Stimulated activated CD8-positive, alpha-beta memory T cell treated with anti-CD3 and anti-CD28 coated beads, Interleukin-15, amount 100 ng/mL, for 48 hours (primary cell): ENCODE data around the gene AMFR.
"Not testable (repeated sequence)": the region's sequence is repeated elsewhere in the genome, so short reads cannot be mapped to it uniquely, and the experiment has no call there.

ENCODE experiments used
- DNase-seq, 2 donors: peaks; one replicate each; pipeline ENCODE4 v3.0.0-alpha.2; 2020; ENCODE audit warnings: low read depth in 2 of 2

Gene AMFR

DNA sequence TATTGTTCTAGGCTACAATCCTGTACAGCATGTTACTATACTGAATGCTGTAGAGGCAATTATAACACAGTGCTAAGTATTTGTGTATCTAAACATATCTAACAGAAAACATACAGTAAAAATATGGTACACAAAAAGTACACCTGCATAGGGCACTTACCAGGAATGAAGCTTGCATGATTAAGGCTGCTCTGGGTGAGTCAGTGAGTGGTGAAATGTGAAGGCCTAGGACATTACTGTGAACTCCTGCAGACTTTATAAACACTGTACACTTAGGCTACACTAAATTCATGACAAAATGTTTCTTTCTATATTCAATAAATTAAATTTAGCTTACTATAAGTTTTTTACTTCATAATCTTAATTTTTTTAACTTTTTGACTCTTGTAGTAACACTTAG is 37.1 kb downstream of the AMFR start:
- no peak for DNase-seq

DNA sequence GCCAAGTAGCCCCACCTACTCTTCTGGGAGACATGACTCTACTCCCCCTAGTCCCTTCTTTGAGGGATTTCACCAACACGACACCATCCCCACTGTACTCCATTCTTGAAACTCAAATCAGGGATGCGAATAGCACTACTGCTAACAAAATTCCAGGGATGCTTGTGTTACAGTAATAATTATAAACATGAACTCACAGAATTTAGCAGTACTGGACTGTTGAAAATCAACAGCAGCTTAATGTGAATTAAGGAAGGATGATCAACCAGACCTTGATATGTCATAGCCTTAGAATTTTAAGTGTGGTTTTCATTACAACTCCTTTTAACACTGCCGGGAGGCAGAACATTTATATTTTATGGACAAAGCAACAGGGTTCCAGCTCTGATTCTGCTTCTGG is 37.9 kb downstream of the AMFR start:
- no peak for DNase-seq

DNA sequence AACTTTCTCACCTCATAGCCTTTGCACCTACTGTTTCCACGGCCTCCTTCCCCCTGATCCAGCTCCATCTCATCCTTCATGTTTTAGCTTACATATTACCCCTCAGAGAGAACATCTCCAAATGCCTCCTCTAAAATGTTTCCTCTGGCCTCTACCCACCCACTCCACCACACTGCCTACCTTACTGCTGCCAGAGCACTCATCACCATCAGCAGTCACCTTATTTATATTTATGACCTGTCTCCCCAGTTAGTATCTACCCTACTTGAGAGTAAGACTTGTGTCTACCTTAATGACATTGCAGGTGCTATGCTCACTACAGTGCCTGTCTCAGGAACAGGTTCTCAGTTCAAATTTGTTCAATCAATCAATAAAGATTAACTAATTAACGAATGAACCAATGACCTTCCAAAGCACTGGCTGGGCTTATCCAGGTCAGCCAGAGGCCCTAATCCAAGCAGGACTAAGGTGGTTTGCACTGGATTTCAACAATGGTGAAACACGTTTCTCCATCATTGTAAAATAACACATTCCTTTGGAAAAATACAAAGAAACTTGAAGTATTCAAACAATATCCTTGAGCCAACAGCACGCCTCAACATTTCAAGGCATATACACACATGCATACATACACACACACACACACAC is 41.1 kb downstream of the AMFR start:
- DNase-seq = no peak

DNA sequence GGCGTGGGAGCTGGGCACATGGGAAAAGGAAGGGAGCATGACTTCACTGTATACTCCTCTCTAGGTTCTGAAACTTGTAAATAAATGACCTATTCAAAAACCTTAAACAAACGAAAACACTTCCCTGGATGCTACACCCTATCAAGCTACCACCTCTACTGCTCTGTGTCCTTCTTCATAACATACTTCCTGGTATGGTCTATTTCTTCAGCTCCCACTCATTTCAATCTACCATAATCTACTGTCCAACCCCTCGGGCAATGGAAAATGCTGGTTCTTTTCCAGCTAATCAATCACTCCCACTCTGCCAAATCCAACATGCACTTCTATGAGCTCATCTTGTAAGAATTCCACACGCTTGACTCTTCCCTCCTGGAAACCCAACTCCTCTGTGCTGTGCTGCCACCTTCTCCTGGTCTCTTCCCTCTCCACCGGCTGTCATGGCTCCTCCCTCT is 42.4 kb downstream of the AMFR start:
- no peak for DNase-seq

DNA sequence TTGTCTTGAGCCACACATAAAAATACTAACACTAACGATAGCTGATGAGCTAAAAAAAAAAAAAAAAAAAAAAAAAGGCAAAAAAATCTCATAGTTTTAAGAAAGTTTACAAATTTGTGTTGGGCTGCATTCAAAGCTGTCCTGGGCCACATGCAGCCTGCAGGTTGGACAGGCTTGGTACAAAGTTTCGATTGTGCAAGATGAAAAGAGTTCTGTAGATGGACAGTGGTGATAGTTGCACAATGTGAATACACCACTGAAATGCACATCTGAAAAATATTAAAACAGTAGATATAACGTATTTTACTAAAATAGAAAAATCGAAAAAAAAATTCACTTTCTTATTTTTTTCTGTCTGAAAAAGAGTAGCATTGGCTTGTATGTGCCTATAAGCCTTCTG is 42.9 kb downstream of the AMFR start:
- no peak for DNase-seq

DNA sequence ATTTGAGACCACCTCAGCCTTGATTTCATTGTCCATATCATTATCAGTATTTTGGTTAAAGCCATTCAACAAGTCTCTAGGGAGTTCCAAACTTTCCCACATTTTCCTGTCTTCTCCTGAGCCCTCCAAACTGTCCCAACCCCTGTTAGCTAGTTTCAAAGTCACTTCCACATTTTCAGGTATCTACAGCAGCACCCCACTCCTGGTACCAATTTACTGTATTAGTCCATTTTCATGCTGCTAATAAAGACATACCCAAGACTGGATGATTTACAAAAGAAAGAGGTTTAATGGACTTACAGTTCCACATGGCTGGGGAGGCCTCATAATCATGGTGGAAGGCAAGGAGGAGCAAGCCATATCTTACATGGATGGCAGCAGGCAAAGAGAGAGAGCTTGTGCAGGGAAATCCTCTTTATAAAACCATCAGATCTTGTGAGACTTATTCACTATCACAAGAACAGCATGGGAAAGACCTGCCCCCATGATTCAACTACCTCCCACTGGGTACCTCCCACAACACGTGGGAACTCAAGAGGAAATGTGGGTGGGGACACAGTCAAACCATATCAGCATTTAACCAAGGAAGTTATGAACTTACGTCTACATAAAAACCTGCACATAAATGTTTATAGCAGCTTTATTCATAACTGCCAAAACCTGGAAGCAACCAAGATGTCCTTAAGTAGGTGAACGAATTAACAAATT is 44.4 kb downstream of the AMFR start:
- DNase-seq = not testable (repeated sequence)

DNA sequence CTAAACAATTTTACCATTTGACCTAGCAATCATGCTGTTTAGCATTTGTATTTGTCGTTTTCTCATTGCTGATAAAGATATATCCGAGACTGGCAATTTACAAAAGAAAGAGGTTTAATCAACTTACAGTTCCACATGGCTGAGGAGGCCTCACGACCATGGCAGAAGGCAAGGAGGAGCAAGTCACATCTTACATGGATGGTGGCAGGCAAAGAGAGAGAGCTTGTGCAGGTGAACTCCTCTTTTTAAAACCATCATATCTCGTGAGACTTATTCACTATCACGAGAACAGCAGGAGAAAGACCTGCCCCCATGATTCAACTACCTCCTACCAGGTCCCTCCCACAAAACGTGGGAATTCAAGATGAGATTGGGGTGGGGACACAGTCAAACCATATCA is 46.3 kb downstream of the AMFR start:
- not testable (repeated sequence) for DNase-seq

DNA sequence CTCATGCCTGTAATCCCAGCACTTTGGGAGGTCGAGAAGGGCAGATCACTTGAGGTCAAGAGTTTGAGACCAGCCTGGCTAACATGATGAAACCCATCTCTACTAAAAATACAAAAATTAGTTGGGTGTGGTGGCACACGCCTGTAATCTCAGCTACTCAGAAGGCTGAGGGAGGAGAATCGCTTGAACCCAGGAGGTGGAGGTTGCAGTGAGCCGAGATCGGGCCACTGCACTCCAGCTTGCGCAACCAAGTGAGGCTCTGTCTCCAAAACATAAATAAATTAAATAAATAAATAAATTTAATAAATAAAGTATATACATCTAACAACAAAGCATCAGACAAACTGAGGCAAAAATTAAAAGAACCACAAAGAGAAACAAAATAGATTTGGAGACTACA is 49.6 kb downstream of the AMFR start:
- not testable (repeated sequence) for DNase-seq

DNA sequence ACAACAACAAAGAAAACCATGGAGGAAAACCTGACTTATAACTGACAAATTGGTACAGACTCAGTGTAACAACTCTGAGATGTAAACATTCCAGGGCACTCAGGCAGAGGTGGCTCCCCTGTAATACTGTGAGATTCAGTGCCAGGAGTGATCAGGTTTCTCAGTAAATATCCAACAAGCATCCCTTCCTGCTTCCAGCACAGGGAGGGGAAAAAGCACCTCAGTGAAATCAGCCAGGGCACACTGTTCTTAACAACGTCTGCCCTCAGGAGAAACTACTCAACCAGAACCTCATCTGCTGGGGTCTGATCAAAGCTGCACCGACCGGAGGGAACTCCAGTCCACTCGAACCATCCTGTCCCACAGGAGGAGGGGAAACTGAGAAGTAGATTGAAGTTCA is 52.3 kb downstream of the AMFR start:
- no peak for DNase-seq

DNA sequence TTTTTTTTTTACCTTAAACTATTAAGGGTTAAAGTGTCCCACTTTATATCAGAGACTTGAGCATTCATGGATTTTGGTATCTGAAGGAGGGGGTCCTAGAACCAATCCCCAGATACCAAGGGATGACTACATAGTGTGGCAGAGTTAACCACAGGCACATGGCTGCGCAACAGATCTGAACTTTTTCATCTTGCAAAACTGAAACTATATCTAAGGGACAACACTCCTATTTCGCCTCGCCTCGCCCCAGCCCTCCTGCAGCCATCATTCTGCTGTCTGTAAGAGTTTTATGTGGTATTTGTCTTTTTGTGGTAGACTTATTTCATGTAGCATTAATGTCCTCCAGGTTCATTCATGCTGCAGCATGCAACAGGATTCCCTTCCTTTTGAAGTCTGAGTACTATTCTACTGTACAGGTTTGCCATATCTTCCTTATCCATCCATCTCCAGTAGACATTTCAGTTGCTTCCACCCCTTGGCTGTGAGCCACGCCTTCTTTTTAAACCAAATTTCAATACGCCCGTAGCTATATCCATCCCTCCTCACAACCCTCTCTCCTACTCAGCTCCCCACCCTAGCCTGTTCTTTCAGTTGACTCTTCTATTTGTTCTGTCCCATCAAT is 53.2 kb downstream of the AMFR start:
- DNase-seq = no peak

DNA sequence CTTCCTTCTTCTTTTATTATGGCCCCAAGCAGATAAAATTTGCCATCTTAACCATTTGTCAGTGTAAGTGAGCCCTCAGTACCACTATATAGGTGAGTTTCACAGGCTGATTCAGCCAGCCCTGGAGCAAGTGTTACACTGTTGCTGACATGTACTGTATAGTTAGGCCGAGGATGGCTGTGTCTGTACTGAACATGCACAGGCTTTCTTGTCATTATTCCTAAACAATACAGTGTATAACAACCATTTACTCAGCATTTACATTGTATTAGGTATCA is 53.7 kb downstream of the AMFR start:
- DNase-seq = no peak

DNA sequence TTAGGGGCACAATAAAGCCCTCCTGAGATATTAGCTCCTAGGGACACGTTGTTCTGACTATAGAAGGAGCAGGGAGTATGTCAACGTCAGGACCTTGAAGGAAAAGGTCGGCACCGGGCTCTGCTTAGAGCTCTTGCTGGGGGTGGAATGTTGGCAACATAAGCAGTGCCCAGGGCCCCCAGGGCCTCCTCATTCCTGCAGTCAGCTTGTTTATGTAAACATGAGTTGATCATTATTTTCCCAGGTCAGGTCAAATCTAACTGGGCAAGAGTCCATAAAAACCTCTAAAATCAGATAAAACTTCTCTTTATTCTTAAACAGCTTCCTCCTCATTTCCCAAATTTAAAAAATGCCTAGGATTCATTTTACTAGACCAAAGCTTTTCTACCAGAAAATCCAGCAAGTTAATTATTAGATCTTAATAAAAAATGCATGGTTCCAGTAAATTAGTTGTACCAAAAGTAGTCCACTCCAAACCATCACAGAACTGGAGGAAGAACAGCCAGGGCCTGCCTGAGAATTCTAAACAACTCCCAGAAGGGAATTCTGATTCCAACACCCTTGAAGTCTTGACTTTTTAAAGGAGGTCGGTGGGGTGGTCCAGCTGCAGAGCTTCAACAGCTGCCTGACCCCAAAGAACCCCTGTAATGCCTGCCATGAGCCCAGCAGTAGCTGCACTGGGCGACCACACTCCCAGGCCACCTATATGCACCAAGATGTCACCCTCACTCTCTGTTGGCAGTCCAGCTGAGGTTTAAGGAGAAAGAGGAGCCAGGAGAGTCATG is 54.3 kb downstream of the AMFR start:
- DNase-seq = no peak

DNA sequence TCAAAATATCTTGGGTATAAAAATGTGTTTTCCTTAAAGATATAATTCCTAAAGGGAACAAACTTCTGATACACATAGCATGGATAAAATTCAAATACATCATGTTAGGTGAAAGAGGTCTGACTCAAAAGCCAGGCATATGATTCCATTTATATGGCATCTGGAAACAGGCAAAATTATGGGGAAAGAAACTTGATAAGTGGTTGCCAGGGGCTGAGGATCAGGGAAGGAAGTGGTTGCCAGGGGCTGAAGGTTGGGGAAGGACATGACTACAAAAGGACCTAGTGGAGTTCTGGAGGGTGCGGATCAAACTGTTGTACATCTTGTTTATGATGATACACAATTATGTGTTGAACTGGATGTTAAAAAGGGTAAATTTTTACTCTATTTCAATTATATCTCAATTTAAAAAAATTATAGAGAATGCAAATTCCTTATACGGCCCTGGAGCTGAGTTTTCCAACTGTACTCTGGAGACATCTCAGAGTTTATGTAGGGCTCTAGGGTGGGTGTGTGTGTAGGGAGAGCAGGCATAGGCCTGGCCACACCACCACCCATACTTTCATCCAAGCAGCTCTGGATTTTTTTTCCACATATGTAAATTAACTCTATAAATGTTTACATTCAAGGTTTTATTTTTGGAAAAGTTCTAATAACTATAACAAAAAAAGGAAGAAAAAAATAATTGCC is 55.0 kb downstream of the AMFR start:
- no peak for DNase-seq

DNA sequence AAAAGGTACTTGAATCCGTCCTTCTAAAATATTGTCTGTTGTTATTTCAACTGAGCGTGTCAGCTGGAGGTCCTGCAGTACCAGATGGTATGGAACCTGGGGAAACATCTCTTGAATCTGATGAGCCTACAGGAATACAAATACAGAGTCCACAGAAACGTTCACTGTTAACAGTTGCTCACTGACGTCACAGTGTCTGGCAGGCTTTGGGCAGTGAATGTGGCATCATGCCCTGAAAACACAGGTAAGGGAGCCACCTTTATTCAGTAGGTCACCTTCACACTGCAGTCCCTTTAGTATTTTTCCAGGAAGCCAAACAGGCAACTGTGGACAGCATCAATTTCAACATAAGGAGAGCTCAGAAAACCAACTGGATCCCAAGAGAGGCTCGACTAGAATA is 56.1 kb downstream of the AMFR start:
- DNase-seq = no peak

DNA sequence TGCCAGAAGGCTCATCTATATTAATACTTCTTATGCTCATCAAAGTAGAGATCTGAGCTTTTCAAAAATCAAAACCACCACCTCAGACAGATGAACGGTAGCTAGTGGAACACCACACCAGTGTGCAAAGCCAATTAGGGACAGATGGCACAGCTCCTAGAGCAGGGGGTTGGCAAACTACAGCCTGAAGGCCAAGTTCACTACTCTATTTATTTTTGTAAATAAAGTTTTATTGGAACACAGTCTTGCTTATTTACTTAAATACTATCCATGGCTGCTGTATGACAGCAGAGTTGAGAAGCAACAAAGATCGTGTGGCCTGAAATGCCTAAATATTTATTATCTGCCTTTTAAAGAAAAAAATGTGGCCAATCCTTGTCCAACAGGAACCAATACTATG is 56.8 kb downstream of the AMFR start:
- no peak for DNase-seq

DNA sequence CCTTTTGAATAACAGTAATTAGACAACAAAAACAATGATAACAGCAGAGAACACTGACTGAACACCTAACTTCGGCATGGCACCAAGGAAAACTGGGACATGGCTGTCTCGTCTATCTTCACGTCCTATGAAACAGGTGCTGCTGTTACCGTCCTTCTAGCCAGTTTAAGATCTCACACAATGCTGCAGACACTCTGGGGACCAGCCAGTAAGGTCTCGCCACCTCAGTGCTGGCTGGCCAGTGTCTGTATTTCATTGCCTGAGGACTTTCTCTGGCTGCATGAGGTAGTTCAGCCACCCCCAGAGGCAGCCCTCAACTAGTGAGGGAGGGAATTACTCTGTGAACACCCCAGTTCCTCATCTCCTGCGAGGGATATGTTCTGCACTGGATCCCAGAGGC is 57.6 kb downstream of the AMFR start:
- DNase-seq = no peak

DNA sequence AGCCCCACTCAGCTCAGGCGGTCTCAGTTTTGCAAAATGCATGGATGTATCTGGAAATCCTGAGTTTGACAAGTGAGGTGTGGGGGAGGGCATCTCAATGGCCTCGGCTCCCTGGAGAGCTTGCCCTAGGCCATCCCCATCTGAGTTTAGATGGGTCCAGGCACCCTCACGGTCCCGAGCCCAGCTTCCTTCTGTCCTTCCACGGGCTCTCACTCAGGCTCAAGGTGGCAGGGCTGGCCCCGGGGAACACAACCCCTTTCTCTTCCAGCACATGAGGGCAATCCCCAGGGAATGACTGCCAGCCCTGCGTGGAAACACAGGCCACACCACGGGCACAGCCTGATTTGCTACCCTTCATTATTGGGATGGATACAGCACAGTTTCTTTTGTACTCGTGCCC is 58.4 kb downstream of the AMFR start:
- DNase-seq = no peak

DNA sequence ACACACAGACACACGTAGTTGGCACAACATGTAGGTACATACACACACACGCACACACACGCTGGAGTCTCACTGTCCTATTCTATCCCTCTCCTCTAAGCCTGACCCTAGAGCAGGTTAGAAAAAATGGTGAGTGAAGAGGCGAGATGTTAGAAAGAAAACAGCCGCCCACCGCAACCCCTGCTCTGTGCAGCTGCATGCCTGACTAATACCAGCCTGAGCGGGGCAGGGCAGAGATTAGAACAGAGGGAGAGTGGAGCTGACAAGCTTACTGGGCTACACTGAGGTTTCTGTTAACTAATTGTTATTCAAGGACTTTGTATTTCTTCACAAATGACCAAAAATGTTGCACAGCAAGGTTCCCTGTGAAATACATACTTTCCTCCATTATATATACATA is 59.8 kb downstream of the AMFR start:
- DNase-seq = no peak

DNA sequence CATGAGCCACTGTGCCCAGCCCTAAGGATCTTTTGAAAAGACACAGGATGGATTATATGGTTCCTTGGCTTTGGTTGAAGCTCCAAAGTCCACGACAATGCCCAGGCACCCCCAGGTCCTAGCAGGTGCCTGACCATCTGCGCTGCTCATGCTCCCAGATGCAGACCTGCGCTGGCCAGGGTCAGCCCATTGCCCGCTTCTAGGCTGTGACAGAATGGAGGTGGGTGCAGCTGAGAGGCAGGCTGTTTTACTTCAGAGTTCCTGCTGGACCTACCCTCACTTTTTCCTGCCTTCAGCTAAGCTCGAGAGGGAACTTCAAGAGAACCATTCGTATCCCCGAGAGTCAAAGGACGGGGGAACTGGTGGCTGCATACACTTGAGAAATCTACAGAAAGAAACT is 60.5 kb downstream of the AMFR start:
- no peak for DNase-seq

DNA sequence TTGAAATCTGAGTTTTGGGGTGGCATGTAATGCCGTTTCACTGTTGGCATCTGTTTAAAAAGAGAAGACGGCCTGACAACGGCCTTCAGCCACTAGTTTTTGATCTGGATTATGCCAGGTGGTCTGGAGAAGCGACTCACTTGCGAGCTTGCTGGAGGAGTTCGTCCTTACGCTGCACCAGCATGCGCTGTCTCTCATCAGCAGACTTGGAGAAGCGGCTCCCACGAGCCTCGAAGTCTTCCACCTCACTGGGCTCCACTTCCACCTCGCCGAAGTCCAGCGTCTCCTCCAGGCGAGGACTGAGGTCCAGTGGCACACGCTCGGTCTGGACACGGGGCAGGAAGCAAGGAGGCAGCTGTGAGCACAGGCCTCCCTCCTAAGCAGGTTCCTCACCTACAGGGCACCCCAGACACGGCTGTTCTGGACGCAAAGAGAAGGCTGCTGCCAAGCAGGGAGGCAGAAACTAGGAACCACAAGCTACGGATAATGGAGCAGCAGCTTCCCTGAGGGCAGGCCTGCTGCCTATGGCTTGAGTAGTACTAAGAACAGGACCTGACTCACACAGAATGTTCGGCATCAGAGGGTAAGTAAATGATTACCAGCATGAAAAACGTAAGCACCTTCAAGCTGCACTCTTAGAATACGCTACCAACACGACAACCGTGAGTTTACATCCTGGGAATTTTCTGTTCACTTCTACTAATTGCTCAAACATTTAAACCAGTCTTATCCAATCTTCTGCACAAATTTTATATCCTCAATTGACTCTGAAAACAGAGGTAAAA is 61.4 kb downstream of the AMFR start:
- DNase-seq = no peak

DNA sequence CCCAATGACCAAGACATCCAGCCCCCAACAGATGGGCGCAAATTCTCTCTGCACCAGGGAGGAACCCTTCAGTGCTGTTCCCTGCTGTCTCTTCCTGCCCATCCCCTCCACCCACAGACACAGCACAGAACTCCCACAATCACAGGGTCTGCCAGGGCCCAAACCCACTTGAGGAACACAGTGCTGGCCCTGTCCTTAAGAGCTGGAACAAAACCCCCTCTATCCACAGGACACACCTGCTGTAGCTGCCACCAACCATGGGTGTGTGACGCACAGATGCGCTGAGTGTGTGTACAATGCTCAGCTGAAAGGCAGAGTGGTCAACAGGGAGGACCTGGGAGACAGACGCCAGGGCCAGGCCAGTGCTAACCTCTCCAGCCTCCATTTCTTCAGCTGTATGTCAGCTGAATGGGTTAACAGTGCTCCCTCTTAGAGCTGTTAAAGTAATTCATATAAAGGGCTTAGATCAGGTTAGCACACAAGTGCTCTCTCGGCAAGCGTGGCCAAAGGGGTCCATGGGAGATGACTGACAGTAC is 62.1 kb downstream of the AMFR start:
- no peak for DNase-seq
